ENCODE measurements around the gene CBX8. TPM values are rescaled to one million over a fixed set of nuclear protein-coding genes. Genes with fewer than 3 reads are reported as not detected.

The CBX8 gene
- total and polyA plus RNA-seq, 2 of the 8 experiments (the other 6 are each of a cell fraction or from before 2014, with no cell fraction given), result 0.09 to 2.1 TPM

GRCh38 chr17:79819534-79820276 is 22.8 kb upstream of the CBX8 start:
- WGBS, 2 experiments (ENCODE audit: extremely low coverage in 1 of 2, insufficient coverage in 1 of 2, insufficient read length in 1 of 2, insufficient replicate concordance in 2 of 2, low coverage in 1 of 2, low lambda C conversion rate in 2 of 2, missing lambda C conversion rate in 1 of 2), result 86% methylated on average over 13 of the region's 13 CpGs; no CpG with 5 or more reads in 1 of the 2 experiments
- Histone ChIP-seq H3K9me3 (ENCODE audit: insufficient read depth in 2 of 2, low read depth in 1 of 2, low read length in 1 of 2) (no peaks in the 10 kb centered on the region), H3K56ac (replicated peaks; ENCODE audit: insufficient read length, low read depth, low read length) (no peak overlapping the region), H3K27me3 (replicated peaks in 1 of 4; ENCODE audit: control insufficient read depth in 3 of 4, extremely low read depth in 1 of 4, insufficient read depth in 3 of 4, low read length in 3 of 4) (peaks cover 48 to 77% (median 66%) of the 10 kb centered on the region in 4 experiments), H3K23me2 (ENCODE audit: low read depth, low read length) (peaks cover 3% of the 10 kb centered on the region; the same call in 1 of the 2 replicates), H3K14ac (ENCODE audit: insufficient read length) (no peak overlapping the region), H2AFZ (ENCODE audit: low read length) (no peak overlapping the region), H2BK20ac (ENCODE audit: low read length) (no peak overlapping the region), H4K8ac (ENCODE audit: extremely low read depth, insufficient read depth, low read length) (no peak overlapping the region), H3K18ac (ENCODE audit: extremely low read depth, low read length) (no peak overlapping the region), H3K4me1 (replicated peaks in 1 of 4; ENCODE audit: control insufficient read depth in 3 of 4, insufficient read depth in 4 of 4, low read length in 3 of 4) (peaks cover 0 to 11% (median 4%) of the 10 kb centered on the region in 4 experiments; a peak in 6 of 7 replicates), H3K27ac (ENCODE audit: low read depth, low read length) (no peak overlapping the region), H4K91ac (replicated peaks; ENCODE audit: insufficient read length, low read length) (no peak overlapping the region), H3K4me3 (ENCODE audit: extremely low read depth in 1 of 4, insufficient read depth in 2 of 4, low read depth in 3 of 4, low read length in 4 of 4) (no peak overlapping the region), H2BK120ac (replicated peaks; ENCODE audit: low read depth, low read length) (no peak overlapping the region), H3K79me1 (ENCODE audit: low read depth, low read length) (no peaks in the 10 kb centered on the region), H3K9ac (replicated peaks in 1 of 4; ENCODE audit: extremely low read depth in 1 of 4, low read depth in 3 of 4, low read length in 3 of 4) (no peak overlapping the region), H2AK5ac (ENCODE audit: low read depth, low read length) (no peak overlapping the region), H3K36me3 (ENCODE audit: control insufficient read depth in 2 of 4, insufficient read depth in 4 of 4, low read length in 3 of 4) (peaks cover 0 to 11% (median 0%) of the 10 kb centered on the region in 4 experiments; a peak in 1 of 8 replicates), H3K4me2 (ENCODE audit: insufficient read depth in 1 of 2, low read depth in 2 of 2, low read length in 2 of 2) (no peak overlapping the region), H4K20me1 (replicated peaks in 1 of 2; ENCODE audit: control insufficient read depth in 1 of 2, insufficient read depth in 2 of 2, low read length in 2 of 2) (no peaks in the 10 kb centered on the region), H2BK5ac (ENCODE audit: low read depth, low read length) (no peak overlapping the region), H2BK12ac (ENCODE audit: low read depth, low read length) (no peak overlapping the region), H4K5ac (ENCODE audit: insufficient read length, low read depth, low read length) (no peak overlapping the region), H3K23ac (ENCODE audit: insufficient read length) (no peak overlapping the region), H2BK15ac (ENCODE audit: low read length) (no peak overlapping the region), H3K79me2 (ENCODE audit: control insufficient read depth in 1 of 2, insufficient read depth in 2 of 2, low read length in 2 of 2) (no peaks in the 10 kb centered on the region), H3K4ac (replicated peaks; ENCODE audit: insufficient read length, low read depth, low read length) (no peak overlapping the region)
- FAIRE-seq (no peak), DNase-seq (ENCODE audit: low read depth in 1 of 2, low spot score in 2 of 2) (no peak)
- no peak for TF ChIP-seq TBP (IDR thresholded peaks at IDR 0.05; ENCODE audit: low read depth, low read length)
- TF ChIP-seq CBX5 (IDR thresholded peaks at IDR 0.05; ENCODE audit: low read depth, low read length), result no peak
- no peak for TF ChIP-seq BACH1 (IDR thresholded peaks at IDR 0.05; ENCODE audit: low read length)
- no peak for TF ChIP-seq HDAC2 (IDR thresholded peaks at IDR 0.05; ENCODE audit: borderline replicate concordance in 1 of 2, low read depth in 2 of 2, low read length in 2 of 2)
- TF ChIP-seq CTCF (IDR thresholded peaks at IDR 0.05; ENCODE audit: control extremely low read depth in 1 of 3, insufficient read depth in 1 of 3, low read depth in 1 of 3, low read length in 3 of 3), result no peak
- ChIA-PET CTCF (ENCODE audit: partially characterized antibody) (interaction anchor here (0.6 to 24.7 kb wide), 9 partner anchors 9 to 174 kb away, joined by 3 to 576 read pairs (median 12); partner anchors contain the start of genes CBX4 and CBX8), POLR2A (ENCODE audit: partially characterized antibody) (interaction anchor here (1.9 to 24.0 kb wide), 2 partner anchors 9 to 11 kb away, joined by 5 to 374 read pairs; no protein-coding TSS in a partner anchor)

Data from H1 (cell line).